ENCODE results near the gene SLIT1. TPM values are rescaled to one million over a fixed set of nuclear protein-coding genes. Genes with fewer than 3 reads are reported as not detected.

SLIT1 gene
- total and polyA plus RNA-seq, 2 donors (not counting 1 experiment from before 2014, with no cell fraction given), result 0.15 to 0.49 TPM

DNA sequence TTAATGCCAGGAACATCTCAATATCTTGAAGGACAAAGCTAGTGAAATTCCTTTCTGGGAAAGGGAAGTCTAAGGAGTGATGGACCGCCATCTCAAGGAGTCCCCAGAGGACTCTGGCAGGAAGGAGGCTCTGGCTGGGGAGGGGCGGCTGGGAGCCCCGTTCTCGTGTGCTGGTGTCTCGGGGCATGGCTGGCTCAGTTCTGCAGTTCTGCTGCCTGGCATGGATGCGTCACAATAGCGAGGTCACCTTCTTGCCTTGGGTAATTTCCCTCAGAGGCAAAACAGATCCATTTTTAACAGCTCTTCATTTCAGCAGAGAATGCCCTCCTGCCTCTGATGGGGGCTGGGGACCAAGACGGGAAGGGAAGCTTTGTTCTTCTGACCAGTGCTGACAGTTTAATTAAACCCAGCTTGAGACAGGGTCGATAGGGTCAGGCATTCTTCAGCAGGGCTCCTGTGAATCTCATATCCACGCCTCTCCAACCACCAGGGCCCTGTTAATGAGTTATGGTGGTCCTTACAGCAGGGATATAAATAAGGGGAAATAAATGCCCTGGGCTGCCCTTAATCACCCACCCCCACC is 35.7 kb downstream of the SLIT1 start:
- H3K27me3 ChIP-seq (replicated peaks in 1 of 4; ENCODE audit: control extremely low read depth in 1 of 4, control insufficient read depth in 3 of 4, insufficient read depth in 4 of 4, low read length in 3 of 4), result peaks cover 0 to 3% (median 0%) of the 10 kb centered on the region in 4 experiments
- no peaks in the 10 kb centered on the region for H3K4me1 ChIP-seq (ENCODE audit: control insufficient read depth in 2 of 2, insufficient read depth in 2 of 2, low read length in 2 of 2)
- no peak for TF ChIP-seq EZH2 (IDR thresholded peaks at IDR 0.05; ENCODE audit: borderline replicate concordance, insufficient read depth, low read depth, low read length, poor library complexity, severe bottlenecking)
- TF ChIP-seq, protein P1, sequence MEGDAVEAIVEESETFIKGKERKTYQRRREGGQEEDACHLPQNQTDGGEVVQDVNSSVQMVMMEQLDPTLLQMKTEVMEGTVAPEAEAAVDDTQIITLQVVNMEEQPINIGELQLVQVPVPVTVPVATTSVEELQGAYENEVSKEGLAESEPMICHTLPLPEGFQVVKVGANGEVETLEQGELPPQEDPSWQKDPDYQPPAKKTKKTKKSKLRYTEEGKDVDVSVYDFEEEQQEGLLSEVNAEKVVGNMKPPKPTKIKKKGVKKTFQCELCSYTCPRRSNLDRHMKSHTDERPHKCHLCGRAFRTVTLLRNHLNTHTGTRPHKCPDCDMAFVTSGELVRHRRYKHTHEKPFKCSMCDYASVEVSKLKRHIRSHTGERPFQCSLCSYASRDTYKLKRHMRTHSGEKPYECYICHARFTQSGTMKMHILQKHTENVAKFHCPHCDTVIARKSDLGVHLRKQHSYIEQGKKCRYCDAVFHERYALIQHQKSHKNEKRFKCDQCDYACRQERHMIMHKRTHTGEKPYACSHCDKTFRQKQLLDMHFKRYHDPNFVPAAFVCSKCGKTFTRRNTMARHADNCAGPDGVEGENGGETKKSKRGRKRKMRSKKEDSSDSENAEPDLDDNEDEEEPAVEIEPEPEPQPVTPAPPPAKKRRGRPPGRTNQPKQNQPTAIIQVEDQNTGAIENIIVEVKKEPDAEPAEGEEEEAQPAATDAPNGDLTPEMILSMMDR (IDR thresholded peaks at IDR 0.05), result no peak
- ChIA-PET CTCF (interaction anchor here (0.7 to 1.1 kb wide), 3 partner anchors 46 to 77 kb away, joined by 3 to 5 read pairs (median 3); no protein-coding TSS in a partner anchor), POLR2A (no interaction called here)
- H3K4me1 Mint-ChIP-seq, result no peaks in the 10 kb centered on the region
- peaks cover 17% of the 10 kb centered on the region for H3K27me3 Mint-ChIP-seq
- H3K36me3 ChIP-seq (replicated peaks in 1 of 2; ENCODE audit: control extremely low read depth in 1 of 2, control insufficient read depth in 1 of 2, extremely low read depth in 1 of 2, insufficient read depth in 2 of 2, low read length in 1 of 2), result no peaks in the 10 kb centered on the region
- H2AFZ ChIP-seq (ENCODE audit: insufficient read depth, low read depth, low read length, poor library complexity, severe bottlenecking), result no peak overlapping the region
- H4K20me1 ChIP-seq (ENCODE audit: control insufficient read depth, insufficient read depth, low read length, poor library complexity, severe bottlenecking), result no peaks in the 10 kb centered on the region
- H3K4me3 Mint-ChIP-seq, result no peak overlapping the region
- no peaks in the 10 kb centered on the region for H3K9me3 Mint-ChIP-seq (ENCODE audit: insufficient read depth)
- no peak overlapping the region for H3K27ac Mint-ChIP-seq
- H3K4me2 ChIP-seq (replicated peaks; ENCODE audit: low read depth, low read length, poor library complexity, severe bottlenecking), result no peak overlapping the region
- no peak for DNase-seq
- no peak overlapping the region for H3K27ac ChIP-seq (ENCODE audit: low read length in 2 of 2)
- no peak overlapping the region for H3K9ac ChIP-seq (ENCODE audit: low read length)
- ATAC-seq (ENCODE audit: low read depth), result no peak
- no peak overlapping the region for H3K4me3 ChIP-seq (ENCODE audit: control extremely low read depth in 1 of 5, extremely low read depth in 1 of 5, insufficient read depth in 1 of 5, low read depth in 2 of 5, low read length in 4 of 5)
- no peaks in the 10 kb centered on the region for H3K79me2 ChIP-seq (ENCODE audit: control insufficient read depth, insufficient read depth, low read length)
- no peaks in the 10 kb centered on the region for H3K9me3 ChIP-seq (ENCODE audit: control extremely low read depth in 1 of 3, control insufficient read depth in 2 of 3, insufficient read depth in 1 of 3, low read length in 2 of 3)
- intact Hi-C loops (cut with micrococcal nuclease), result no loop called here
- 76% methylated on average over 9 of the region's 10 CpGs for WGBS (ENCODE audit: insufficient coverage)

DNA sequence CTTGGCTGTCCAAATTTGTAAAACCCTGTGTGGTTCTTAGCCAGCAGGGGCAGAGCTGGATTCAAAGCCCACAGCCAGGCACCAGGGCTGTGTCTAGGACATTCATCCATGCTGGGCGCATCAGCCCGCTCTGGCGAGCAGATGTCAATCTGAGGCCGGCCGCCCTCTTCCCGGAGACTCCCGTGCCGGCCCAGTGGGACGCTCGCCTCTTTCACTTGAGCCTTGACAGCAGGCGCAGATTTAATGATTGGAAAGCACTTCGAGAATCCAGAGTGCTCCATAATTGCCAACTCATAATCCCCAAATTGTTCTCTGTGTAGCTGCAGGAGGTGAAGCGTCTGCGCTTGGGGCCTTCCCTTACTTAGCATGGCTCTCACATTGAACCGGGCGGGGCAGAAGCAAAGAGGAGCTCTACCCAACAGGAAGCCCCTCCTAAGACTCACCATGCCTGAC is 36.7 kb downstream of the SLIT1 start:
- no peak overlapping the region for H3K27ac Mint-ChIP-seq
- no peak for DNase-seq
- H3K4me1 Mint-ChIP-seq, result no peaks in the 10 kb centered on the region
- H3K9ac ChIP-seq (ENCODE audit: low read length), result no peak overlapping the region
- no peak for TF ChIP-seq EZH2 (IDR thresholded peaks at IDR 0.05; ENCODE audit: borderline replicate concordance, insufficient read depth, low read depth, low read length, poor library complexity, severe bottlenecking)
- TF ChIP-seq, protein P1 (IDR thresholded peaks at IDR 0.05), result no peak
- H2AFZ ChIP-seq (ENCODE audit: insufficient read depth, low read depth, low read length, poor library complexity, severe bottlenecking), result no peak overlapping the region
- no peaks in the 10 kb centered on the region for H4K20me1 ChIP-seq (ENCODE audit: control insufficient read depth, insufficient read depth, low read length, poor library complexity, severe bottlenecking)
- H3K27ac ChIP-seq (ENCODE audit: low read length in 2 of 2), result no peak overlapping the region
- no peak overlapping the region for H3K4me3 ChIP-seq (ENCODE audit: control extremely low read depth in 1 of 5, extremely low read depth in 1 of 5, insufficient read depth in 1 of 5, low read depth in 2 of 5, low read length in 4 of 5)
- no peaks in the 10 kb centered on the region for H3K79me2 ChIP-seq (ENCODE audit: control insufficient read depth, insufficient read depth, low read length)
- no peaks in the 10 kb centered on the region for H3K9me3 Mint-ChIP-seq (ENCODE audit: insufficient read depth)
- H3K36me3 ChIP-seq (replicated peaks in 1 of 2; ENCODE audit: control extremely low read depth in 1 of 2, control insufficient read depth in 1 of 2, extremely low read depth in 1 of 2, insufficient read depth in 2 of 2, low read length in 1 of 2), result no peaks in the 10 kb centered on the region
- ChIA-PET CTCF (interaction anchor here (1.0 to 1.1 kb wide), 2 partner anchors 47 to 76 kb away, joined by 3 read pairs; no protein-coding TSS in a partner anchor), POLR2A (no interaction called here)
- WGBS (ENCODE audit: insufficient coverage), result 100% methylated on average over 4 of the region's 16 CpGs
- H3K4me3 Mint-ChIP-seq, result no peak overlapping the region
- no peaks in the 10 kb centered on the region for H3K9me3 ChIP-seq (ENCODE audit: control extremely low read depth in 1 of 3, control insufficient read depth in 2 of 3, insufficient read depth in 1 of 3, low read length in 2 of 3)
- H3K27me3 ChIP-seq (replicated peaks in 1 of 4; ENCODE audit: control extremely low read depth in 1 of 4, control insufficient read depth in 3 of 4, insufficient read depth in 4 of 4, low read length in 3 of 4), result peaks cover 0 to 3% (median 0%) of the 10 kb centered on the region in 4 experiments
- H3K4me1 ChIP-seq (ENCODE audit: control insufficient read depth in 2 of 2, insufficient read depth in 2 of 2, low read length in 2 of 2), result no peaks in the 10 kb centered on the region
- no peak for ATAC-seq (ENCODE audit: low read depth)
- intact Hi-C loops (cut with micrococcal nuclease), result no loop called here
- H3K27me3 Mint-ChIP-seq, result peaks cover 19% of the 10 kb centered on the region
- no peak overlapping the region for H3K4me2 ChIP-seq (replicated peaks; ENCODE audit: low read depth, low read length, poor library complexity, severe bottlenecking)
